Fibroblast of lung (primary cell): ENCODE measurements around the gene HRH1.

Experiments
- EZH2 ChIP-seq: IDR thresholded peaks from 2 replicates; pipeline ENCODE4 v1.5.1; 2012; ENCODE audit warnings: low read length, control low read depth, mild to moderate bottlenecking; ENCODE audit errors: missing control alignments
- TF ChIP-seq, protein P1 (sequence below), 2 donors: IDR thresholded peaks in 1 of 2; conservative IDR thresholded peaks in 1 of 2; 1 replicate in 1 of 2; 2 replicates in 1 of 2; pipeline ENCODE4 v1.5.1; 2011 to 2012; ENCODE audit warnings: low read length in 2 of 2, control low read depth in 1 of 2, inconsistent platforms in 1 of 2, low read depth in 1 of 2, mild to moderate bottlenecking in 1 of 2

- TF ChIP-seq, protein P1, sequence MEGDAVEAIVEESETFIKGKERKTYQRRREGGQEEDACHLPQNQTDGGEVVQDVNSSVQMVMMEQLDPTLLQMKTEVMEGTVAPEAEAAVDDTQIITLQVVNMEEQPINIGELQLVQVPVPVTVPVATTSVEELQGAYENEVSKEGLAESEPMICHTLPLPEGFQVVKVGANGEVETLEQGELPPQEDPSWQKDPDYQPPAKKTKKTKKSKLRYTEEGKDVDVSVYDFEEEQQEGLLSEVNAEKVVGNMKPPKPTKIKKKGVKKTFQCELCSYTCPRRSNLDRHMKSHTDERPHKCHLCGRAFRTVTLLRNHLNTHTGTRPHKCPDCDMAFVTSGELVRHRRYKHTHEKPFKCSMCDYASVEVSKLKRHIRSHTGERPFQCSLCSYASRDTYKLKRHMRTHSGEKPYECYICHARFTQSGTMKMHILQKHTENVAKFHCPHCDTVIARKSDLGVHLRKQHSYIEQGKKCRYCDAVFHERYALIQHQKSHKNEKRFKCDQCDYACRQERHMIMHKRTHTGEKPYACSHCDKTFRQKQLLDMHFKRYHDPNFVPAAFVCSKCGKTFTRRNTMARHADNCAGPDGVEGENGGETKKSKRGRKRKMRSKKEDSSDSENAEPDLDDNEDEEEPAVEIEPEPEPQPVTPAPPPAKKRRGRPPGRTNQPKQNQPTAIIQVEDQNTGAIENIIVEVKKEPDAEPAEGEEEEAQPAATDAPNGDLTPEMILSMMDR (conservative IDR thresholded peaks at IDR 0.05 in 1 of 2, IDR thresholded peaks at IDR 0.05 in 1 of 2; ENCODE audit: low read depth in 1 of 2, low read length in 2 of 2): no peak
- no peak for TF ChIP-seq EZH2
These were observed 22.9 kb upstream of the HRH1 start for GRCh38 chr3:11131371-11131770.
